H4 (cell line): Measurements from ENCODE around the gene DNAJB2. TPM values are rescaled to one million over a fixed set of nuclear protein-coding genes. Genes with fewer than 3 reads are reported as not detected.
"Not testable (repeated sequence)": the region's sequence is repeated elsewhere in the genome, so short reads cannot be mapped to it uniquely, and the experiment has no call there.

ENCODE experiments used
- DNase-seq: peaks from one replicate; pipeline ENCODE4 v3.0.0-alpha.2; 2015; ENCODE audit warnings: low spot score
- total RNA-seq: library from RNA; depleted of rRNA; stranded (reverse); fragments of >200 nt; shearing (Covaris generic); gene quantifications from 2 replicates; pipeline ENCODE4 v1.2.3, GENCODE V29; 2014

DNAJB2 gene
- total RNA-seq, 1 experiment from 2014 or later: 18.3 TPM

DNA sequence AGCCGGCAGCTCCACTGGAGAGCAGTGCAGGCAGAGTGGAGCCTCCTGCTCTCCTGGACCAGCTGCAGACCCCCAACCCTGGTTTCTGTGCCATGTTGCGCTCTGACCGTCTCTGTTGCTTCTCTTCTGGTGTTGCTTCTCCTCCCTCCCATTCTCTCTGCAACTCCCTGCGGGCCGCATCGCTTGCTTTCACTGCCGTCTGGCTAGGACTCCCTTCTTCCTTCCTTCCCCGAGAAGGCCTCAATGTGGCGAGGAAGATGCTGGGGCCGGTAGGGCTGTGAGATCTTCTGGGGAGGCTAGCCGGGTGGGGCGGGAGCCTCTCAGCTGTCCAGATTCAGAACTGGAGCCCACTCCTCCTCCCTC lies 6.2 kb downstream of the DNAJB2 start:
- DNase-seq: no peak

GRCh38 chr2:219285894-219286425 lies 6.8 kb downstream of the DNAJB2 start:
- DNase-seq: no peak

DNA sequence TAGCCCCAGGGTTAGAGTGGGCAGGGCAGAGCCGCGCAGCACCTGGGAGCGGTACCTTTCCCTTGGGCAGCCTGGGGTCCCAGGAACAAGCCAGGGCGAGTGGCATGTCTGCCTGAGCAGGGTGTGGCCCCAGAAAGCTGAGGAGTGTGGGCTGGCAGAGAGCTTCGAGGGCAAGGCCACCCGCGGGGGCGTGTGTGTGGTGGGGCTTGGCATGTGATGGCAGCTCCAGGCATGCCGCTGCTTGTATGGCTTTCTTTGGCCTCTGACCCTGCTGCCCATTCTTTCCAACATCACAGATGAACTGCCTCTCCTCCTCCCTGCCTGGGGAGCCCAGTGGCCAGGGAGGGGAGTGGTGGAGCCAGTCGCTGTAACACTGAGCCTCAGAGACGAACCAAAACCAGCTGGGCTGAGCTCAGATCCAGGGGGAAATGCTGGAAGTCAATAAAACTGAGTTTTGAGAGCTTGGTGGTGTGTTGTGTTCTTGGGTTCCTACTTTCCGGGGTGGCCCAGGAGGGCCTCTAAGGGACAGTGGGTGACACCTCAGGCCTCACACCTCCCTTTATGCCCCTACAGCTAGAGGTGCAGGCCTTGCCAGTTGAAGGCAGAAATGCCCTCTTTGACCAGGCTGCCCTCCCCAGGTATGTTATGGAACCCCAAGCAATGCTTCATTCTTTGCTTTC lies 7.4 kb downstream of the DNAJB2 start:
- no peak for DNase-seq

GRCh38 chr2:219287116-219287440 lies 7.9 kb downstream of the DNAJB2 start:
- not testable (repeated sequence) for DNase-seq

DNA sequence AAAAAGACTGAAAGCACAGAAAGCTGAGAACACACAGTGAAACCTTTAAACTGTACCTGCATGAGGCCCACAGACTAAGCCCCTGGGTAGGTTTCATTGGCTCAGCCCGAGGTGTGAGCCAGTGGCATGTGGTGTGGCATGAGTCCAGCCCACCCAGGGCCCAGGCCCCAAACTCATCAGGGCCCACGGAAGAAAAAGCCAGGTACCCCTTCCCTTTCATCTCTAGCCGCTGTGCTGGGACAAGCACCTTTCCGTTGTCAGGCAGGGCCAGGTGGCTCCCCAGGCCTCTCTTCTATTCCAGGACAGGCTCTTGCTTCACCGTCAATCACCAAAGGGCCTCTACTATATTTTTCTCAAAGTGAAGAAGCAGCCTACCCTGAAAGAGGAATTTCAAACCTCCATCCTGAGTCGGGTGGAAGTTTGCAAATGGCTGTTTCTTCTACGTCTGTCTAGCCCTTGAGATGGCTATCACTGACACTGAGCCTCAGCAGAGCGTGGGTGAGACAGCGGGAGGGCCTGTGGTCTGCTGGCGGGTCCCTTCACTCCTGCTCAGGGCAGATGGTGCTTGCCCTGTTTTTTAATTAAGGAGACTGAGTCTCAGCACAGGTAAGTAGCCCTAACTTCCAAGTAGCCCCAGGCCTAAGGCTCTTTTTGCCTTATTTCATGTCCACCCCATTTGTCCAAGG lies 8.6 kb downstream of the DNAJB2 start:
- DNase-seq: no peak

- no peak for DNase-seq
These were observed 10.0 kb downstream of the DNAJB2 start for GRCh38 chr2:219289195-219289536.

DNA sequence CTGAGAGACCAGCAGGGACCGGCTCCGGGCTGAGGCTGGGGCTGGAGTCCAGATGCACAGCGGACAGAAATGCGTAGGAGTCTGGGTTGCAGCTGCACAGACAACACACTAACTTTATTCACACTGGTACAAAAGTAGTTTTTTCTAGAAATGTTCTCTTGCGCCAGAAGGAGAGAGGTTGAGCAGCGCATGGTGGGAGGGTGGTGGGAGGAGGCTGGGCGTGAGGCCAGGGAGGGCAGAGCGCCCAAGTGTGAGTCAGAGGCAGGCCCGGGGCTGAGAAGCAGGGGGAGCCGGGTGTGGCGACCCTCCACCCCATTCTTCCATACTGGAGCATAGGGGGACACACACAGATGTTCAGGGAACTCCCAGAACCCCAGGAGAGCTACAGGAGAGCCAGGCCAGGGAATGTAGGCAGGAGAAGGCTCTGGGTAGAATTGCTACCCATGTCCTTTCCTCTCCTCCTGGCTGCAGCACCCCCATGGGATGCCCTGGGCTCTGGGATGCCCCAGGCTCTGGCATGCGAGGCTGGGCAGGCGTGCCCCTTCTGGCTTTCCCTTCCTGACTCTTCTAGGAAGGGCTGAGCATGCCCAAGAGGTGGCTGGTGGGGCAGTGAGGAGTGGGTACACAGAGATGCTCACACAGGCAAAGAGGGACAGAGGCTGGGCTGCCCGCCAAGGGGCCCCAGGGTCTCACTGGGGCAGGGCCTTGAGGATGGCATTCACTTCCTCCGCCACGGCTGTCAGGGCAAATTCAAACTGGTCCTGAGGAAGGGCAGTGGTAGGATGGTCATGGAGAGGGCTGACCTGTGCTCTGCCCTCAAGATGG lies 10.6 kb downstream of the DNAJB2 start:
- peak; percentile 77 for DNase-seq

- no peak for DNase-seq
These were observed 11.4 kb downstream of the DNAJB2 start for GRCh38 chr2:219290381-219291171.

GRCh38 chr2:219291394-219291793 lies 12.2 kb downstream of the DNAJB2 start:
- no peak for DNase-seq

GRCh38 chr2:219291910-219292490 lies 12.8 kb downstream of the DNAJB2 start:
- DNase-seq: no peak

DNA sequence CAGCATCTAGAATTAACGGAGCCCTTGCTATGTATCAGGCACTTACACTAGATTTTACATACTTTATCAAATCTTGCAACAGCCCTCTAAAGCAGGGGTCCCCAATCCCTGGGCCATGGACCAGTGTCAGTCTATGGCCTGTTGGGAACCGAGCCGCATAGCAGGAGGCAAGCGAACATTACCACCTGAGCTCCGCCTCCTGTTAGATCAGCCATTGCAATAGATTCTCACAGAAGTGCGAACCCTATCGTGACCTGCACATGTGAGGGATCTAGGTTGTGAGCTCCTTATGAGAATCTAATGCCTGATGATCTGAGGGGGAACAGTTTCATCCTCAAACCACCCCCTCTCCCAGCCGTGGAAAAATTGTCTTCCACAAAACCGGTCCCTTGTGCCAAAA lies 13.4 kb downstream of the DNAJB2 start:
- no peak for DNase-seq

DNA sequence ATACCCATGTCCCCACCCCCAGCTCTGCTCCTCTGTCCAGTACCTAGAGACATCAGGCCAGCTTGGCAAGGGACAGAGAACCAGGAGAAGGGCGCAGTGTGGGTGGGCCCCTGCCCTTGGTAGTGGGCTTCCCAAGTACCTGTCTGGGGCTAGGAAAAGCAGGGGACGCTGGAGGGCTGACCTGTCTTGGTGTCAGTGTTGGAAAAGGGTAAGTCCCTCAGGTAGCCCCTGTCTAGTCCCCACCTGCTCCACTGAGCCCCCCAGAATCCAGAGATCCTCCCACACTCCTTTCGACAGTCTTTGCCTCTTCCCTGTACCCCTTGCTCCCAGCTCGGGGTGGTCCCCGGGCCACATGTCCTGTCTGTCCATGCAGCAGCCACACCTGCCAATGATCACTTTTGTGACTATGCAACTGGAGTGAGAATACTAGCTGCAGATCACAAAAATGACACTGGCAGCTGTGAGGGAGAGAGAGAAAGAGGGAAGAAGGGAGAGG lies 14.6 kb downstream of the DNAJB2 start:
- DNase-seq: no peak

DNA sequence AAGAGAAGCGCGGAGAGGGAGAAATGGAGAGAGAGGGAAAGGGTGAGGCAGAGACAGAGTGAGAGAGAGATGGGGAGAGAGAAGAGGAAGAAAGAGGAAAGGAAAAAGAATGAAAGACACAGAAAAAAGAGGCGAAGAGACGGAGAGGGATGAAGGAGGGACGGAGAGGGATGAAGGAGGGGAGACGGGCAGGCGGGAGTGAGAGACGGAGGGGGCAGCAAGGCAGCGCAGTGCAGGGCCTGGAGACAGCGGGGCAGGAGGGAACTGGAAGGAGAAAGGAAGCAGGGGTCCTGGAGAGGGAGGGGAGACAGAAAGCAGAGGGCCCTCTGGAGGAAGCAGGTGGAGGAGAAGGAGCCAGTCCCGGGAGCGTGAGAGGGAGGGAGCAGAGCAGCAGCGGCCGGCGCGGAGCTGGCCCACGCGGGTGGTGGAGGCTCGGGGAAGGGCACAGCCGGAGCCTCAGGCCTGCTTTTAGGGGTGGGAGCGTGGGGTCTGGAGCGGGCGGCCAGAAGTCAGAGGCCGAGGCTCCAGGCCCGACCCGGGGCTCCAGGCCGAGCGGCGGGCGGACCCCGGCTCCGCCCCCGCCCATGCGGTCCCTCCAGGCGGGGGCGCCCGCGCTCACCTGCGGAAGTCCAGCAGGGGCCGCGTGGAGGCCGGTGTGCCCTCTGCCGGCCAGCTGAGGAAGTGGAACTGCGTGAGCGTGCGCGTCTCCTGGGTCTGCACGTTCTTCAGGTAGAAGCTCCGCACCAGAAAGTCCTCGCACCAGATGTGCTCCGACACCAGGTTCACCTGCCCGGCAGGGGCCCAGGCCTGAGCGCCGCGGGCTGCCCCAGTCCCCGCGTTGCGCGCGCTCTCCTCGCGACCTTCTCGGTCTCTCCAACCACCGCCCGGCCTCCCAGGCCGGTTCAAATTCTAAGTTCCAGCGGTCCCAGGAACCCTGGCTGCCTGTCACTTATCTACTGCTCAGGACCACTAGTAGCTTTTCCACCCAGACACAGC lies 15.5 kb downstream of the DNAJB2 start:
- peak; percentile 61 for DNase-seq

- no peak for DNase-seq
These were observed 17.0 kb downstream of the DNAJB2 start for GRCh38 chr2:219296142-219296541.

- DNase-seq: no peak
These were observed 17.6 kb downstream of the DNAJB2 start for GRCh38 chr2:219296631-219297391.

DNA sequence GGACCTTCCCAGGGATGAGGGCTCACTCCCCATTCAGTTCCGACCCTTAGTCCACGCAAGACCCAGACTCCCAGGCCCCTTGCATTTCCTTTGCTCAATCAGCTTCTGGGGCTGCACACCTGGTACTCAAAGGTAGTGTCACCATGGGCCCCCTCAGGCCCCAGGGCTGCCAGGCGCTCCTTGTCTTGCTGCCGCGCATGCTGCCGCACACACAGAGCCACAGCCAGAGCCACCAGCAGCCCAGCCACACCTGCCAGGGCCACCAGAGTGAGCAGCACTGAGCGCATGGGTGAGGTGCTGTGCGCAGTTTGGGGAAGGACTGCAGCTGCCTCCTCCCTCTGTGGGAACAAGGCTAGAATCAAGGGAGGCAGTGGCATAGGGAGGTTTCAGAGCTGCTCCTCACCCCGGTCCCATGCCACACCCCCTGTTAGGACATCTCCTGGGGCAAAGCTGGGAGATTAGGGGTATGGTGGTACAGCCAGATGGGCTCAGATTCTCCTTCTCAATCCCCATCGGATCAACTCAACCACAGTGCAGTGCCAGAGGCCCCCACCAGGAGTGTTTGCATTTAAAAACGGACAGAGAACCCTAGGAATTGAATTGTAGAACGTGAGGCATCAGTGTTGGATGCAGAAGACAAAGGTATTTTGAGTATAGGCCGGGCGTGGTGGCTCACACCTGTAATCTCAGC lies 18.7 kb downstream of the DNAJB2 start:
- DNase-seq: no peak

GRCh38 chr2:219298759-219299371 lies 19.7 kb downstream of the DNAJB2 start:
- peak; percentile 59 for DNase-seq

- no peak for DNase-seq
These were observed 20.2 kb downstream of the DNAJB2 start for GRCh38 chr2:219299372-219299760.
